HEK293 (cell line): Measurements from ENCODE around the gene PHACTR3.

Experiments
- CTCF ChIP-seq: fragments of 450-650 bp; formaldehyde crosslinking; IDR thresholded peaks from 2 replicates; pipeline ENCODE4 v1.5.1; 2016; ENCODE audit warnings: missing biosample characterization, missing genetic modification characterization
- PRDM1 ChIP-seq: fragments of 450-650 bp; formaldehyde crosslinking; IDR thresholded peaks from 2 replicates; pipeline ENCODE4; 2016; ENCODE audit warnings: missing biosample characterization, missing genetic modification characterization
- ZBTB20 ChIP-seq: fragments of 450-650 bp; formaldehyde crosslinking; IDR thresholded peaks from 2 replicates; pipeline ENCODE4 v1.5.1; 2016; ENCODE audit warnings: missing biosample characterization, missing genetic modification characterization
- ZNF423 ChIP-seq: fragments of 450-650 bp; formaldehyde crosslinking; IDR thresholded peaks from 2 replicates; pipeline ENCODE4 v1.5.1; 2016; ENCODE audit warnings: missing biosample characterization, missing genetic modification characterization
- ZNF660 ChIP-seq: fragments of 450-650 bp; IDR thresholded peaks from 2 replicates; pipeline ENCODE4 v1.5.1; 2018; ENCODE audit warnings: missing biosample characterization, mild to moderate bottlenecking, missing genetic modification characterization

GRCh38 chr20:59680852-59681251, 76.5 kb downstream of the PHACTR3 start:
- TF ChIP-seq ZNF423 (no peak), CTCF (tag by site-specific recombination) (no peak), ZNF660 (tag by site-specific recombination) (no peak), PRDM1 (tag by site-specific recombination) (no peak), ZBTB20 (tag by site-specific recombination) (no peak)
